NB4 (cell line): ENCODE data around the gene ERBIN.
A peak's percentile ranks its signal among the peaks of the same experiment; 100 is the strongest.
"Not testable (repeated sequence)": the region's sequence is repeated elsewhere in the genome, so short reads cannot be mapped to it uniquely, and the experiment has no call there.

ENCODE experiments used
- DNase-seq: peaks from one replicate; pipeline ENCODE4 v3.0.0; 2010; ENCODE audit warnings: low read depth
- H3K4me3 ChIP-seq: one replicate; pipeline ENCODE4 v1.5.1; 2011; ENCODE audit warnings: mild to moderate bottlenecking, low read depth, low read length, moderate library complexity
- MYC ChIP-seq: IDR thresholded peaks from 2 replicates; pipeline ENCODE4 v1.6.1; 2011; ENCODE audit warnings: low read depth, low read length
- POLR2A ChIP-seq: IDR thresholded peaks from 2 replicates; pipeline ENCODE4 v1.6.1; 2011; ENCODE audit warnings: mild to moderate bottlenecking; ENCODE audit not compliant: insufficient read length; ENCODE audit errors: extremely low read depth
- TF ChIP-seq, protein P1 (sequence below): IDR thresholded peaks from one replicate; pipeline ENCODE4 v1.5.1; 2012; ENCODE audit warnings: low read depth, low read length
- TF ChIP-seq, protein P2 (sequence below): IDR thresholded peaks from 2 replicates; pipeline ENCODE4 v1.6.1; 2011; ENCODE audit warnings: low read depth, low read length

Gene ERBIN

DNA sequence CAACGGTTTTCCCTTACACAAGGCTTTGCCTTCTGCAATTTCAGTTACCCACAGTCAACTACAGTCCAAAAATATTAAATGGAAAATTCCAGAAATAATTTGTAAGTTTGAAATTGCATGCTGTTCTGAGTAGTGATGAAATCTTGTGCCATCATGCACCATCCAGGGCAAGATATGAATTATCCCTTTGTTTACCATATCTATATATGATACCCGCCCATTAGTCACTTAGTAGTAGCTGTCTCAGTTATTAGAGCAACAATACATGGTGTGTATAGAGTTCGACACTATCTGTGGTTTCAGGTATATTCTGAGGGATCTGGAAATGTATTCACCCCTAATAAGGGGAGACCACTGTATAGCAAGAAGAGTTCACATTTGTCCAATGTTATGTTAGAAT is 29.4 kb downstream of the ERBIN start:
- DNase-seq = no peak
- H3K4me3 ChIP-seq = no peak overlapping the region
- TF ChIP-seq MYC (no peak), POLR2A (no peak)
- TF ChIP-seq, protein P1, sequence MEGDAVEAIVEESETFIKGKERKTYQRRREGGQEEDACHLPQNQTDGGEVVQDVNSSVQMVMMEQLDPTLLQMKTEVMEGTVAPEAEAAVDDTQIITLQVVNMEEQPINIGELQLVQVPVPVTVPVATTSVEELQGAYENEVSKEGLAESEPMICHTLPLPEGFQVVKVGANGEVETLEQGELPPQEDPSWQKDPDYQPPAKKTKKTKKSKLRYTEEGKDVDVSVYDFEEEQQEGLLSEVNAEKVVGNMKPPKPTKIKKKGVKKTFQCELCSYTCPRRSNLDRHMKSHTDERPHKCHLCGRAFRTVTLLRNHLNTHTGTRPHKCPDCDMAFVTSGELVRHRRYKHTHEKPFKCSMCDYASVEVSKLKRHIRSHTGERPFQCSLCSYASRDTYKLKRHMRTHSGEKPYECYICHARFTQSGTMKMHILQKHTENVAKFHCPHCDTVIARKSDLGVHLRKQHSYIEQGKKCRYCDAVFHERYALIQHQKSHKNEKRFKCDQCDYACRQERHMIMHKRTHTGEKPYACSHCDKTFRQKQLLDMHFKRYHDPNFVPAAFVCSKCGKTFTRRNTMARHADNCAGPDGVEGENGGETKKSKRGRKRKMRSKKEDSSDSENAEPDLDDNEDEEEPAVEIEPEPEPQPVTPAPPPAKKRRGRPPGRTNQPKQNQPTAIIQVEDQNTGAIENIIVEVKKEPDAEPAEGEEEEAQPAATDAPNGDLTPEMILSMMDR = no peak
- TF ChIP-seq, protein P2, sequence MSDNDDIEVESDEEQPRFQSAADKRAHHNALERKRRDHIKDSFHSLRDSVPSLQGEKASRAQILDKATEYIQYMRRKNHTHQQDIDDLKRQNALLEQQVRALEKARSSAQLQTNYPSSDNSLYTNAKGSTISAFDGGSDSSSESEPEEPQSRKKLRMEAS = no peak

DNA sequence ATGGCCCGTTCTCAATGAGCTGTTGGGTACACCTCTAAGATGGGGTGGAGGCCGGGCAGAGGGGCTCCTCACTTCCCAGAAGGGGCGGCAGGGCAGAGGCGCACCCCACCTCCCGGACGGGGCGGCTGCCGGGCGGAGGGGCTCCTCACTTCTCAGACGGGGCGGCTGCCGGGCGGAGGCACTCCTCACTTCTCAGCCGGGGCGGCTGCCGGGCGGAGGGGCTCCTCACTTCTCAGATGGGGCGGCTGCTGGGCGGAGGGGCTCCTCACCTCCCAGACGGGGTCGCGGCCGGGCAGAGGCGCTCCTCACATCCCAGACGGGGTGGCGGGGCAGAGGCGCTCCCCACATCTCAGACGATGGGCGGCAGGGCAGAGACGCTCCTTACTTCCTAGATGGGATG is 31.3 kb downstream of the ERBIN start:
- H3K4me3 ChIP-seq, DNase-seq: not testable (repeated sequence)

DNA sequence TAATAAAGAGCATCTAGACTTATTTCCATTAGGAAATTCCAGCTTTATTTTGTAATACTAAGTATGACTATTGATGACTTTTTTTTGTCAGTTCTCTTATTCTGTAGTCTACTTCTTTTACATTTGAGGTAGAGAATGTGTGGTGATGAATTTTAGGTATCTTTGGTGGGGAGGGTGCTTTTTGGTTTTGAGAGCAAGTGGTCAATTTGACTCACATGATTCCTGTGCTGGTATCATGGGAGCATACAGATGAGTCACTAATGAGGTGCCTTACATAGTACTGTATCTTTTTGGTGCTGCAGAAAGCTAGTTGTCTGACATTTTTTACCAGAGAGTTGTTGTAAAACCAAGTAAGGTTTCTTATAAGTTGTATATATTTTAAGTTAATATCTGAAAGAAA is 35.3 kb downstream of the ERBIN start:
- TF ChIP-seq, protein P1 = no peak
- TF ChIP-seq, protein P2 = no peak
- TF ChIP-seq POLR2A = no peak
- TF ChIP-seq MYC = no peak
- H3K4me3 ChIP-seq = no peak overlapping the region
- peak; percentile 40 for DNase-seq

DNA sequence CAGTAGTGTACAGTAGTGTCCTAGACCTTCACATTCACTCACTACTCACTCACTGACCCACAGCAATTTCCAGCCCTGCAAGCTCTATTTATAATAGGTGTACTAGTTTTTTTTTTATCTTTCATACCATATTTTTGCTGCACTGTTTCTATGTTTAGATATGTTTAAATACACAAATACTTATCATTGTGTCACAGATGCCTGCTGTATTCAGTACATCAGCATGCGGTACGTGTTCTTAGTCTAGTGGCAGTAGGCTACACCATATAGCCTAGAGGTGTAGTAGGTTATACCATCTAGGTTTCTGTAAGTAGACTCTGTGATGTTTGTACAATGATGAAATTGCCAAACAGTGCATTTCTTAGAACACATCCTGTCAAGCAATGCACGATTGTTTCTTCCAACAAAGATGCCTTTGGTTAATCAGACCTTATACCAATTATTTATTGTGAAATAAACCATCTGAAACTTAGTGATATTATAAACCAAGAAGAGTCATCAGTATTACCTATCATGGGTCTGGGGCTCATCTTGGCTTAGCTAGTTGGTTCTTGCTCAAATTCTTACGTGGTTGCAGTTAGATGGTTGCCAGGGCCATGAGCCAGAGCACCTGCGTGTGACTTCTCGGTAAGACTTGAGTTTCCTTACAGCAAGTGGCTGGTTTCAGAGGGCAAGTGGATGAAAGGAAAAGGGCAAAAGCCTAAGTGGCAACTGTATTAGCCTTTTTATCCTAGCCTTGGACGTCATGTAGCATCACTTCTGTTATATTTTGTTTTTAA is 41.1 kb downstream of the ERBIN start:
- H3K4me3 ChIP-seq = no peak overlapping the region
- no peak for TF ChIP-seq MYC
- TF ChIP-seq, protein P2 = no peak
- TF ChIP-seq POLR2A = no peak
- TF ChIP-seq, protein P1 = no peak
- DNase-seq = no peak

DNA sequence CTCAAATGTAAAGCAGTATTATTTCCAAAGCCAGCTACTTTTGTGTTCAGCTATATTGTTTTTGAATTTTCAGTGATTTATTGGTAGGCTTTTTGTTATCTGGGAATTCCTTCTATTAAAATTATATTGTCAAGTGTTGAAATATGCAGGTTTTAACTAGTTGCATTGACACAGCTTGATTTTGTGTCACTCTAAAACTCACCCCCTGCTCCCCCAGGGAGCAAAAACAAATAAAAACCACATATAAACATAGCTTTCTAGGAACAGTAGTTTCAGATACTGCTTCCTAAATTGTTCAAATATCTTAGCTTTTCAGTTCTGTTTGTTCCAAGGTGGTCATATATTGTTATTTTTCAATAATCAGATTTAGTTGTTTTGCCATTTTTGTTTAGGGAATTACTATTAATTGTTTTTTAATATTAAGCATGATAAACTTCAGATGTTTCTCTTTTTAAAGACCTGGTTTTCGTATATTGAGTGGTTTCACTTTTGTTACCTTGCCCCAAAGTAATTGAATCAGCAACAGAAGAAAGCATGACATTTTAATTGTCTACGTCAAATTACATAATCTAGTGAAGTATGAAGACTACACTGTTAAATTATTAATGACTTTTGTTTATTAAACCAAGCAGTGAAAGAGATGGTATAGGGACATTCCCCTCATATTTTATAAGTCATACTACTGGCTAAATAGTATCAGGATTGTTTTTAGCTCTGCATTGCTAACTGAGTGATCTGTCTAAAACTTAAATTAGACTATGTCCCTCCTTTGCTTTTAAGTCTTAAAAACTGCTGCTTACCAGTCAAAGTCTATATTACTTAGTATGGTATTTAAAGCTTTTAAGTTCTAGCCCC is 43.4 kb downstream of the ERBIN start:
- H3K4me3 ChIP-seq = no peak overlapping the region
- DNase-seq = no peak
- TF ChIP-seq, protein P2 = no peak
- TF ChIP-seq POLR2A = no peak
- TF ChIP-seq, protein P1 = no peak
- TF ChIP-seq MYC = no peak

DNA sequence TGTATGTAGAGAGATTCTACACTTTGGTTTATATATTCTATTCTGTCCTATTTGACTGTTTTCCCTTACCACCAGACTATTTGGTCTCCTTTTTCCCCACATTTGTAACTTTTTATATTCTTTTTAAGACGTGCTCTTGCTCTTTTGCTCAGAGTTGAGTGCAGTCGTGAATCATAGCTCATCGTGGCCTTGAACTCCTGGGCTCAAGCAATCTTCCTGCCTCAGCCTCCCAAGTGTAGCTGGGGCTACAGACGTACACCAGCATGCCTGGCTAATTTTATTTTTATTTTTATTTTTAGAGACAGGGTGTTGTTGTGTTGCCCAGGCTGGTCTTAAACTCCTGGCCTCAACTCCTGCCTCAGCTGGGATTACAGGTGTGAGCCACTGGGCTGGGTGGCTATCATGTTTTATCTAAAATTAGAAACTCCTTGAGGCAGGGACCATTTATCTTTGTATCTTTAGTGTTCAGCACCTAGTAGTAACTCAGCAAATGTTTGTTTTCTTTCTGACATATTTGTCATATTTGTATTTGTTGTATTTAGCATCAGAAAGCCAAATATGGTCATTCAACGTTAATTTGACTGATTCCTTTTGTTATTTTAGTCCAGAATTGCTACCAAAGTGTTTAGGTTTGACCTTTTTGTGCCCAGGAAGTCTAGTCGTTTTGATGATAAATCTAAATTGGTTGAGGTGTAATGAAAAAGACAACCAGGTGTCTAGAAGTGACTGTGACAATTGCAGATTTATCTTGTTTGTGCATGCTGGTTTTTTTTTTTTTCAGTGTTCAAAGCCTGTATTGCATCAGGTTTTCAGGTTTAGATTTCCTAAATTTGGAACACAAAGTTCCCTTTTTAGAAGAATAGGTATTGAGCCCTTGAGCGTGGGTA is 44.3 kb downstream of the ERBIN start:
- no peak for DNase-seq
- TF ChIP-seq, protein P1 = no peak
- TF ChIP-seq POLR2A (no peak), MYC (no peak)
- TF ChIP-seq, protein P2 = no peak
- no peak overlapping the region for H3K4me3 ChIP-seq
